H1 (cell line): ENCODE measurements around the gene FBXO47. TPM values are rescaled to one million over a fixed set of nuclear protein-coding genes. Genes with fewer than 3 reads are reported as not detected.

Experiments
- CTCF ChIA-PET: fragments of 300-600 bp; sonication (Branson Sonifier 250); formaldehyde crosslinking; loops from one replicate; lab custom pipeline; 2021; ENCODE audit not compliant: partially characterized antibody; lab: Charles Lee
- POLR2A ChIA-PET: fragments of 300-600 bp; sonication (Branson Sonifier 250); formaldehyde crosslinking; loops from one replicate; lab custom pipeline; 2021; ENCODE audit warnings: inconsistent platforms; ENCODE audit not compliant: partially characterized antibody; lab: Charles Lee
- DNase-seq, 2 experiments: peaks; one replicate each; pipeline versions ENCODE4 v3.0.0 to v3.0.0-alpha.2; 2010 to 2022; ENCODE audit warnings: low spot score in 2 of 2, low read depth in 1 of 2, mixed read lengths in 1 of 2
- FAIRE-seq: peaks from 2 replicates; lab custom pipeline; 2011; peaks lifted over from hg19 to GRCh38; lab: Jason Lieb, UNC
- H2AFZ ChIP-seq: 2 replicates; pipeline ENCODE4 v1.8.1; 2012; ENCODE audit warnings: low read length, inconsistent platforms
- H2AK5ac ChIP-seq: 2 replicates; pipeline ENCODE4 v1.6.1; 2013; ENCODE audit warnings: low read depth, low read length
- H2BK120ac ChIP-seq: replicated peaks from 2 replicates; pipeline ENCODE3; 2013; ENCODE audit warnings: low read depth, low read length, inconsistent platforms
- H2BK12ac ChIP-seq: 2 replicates; pipeline ENCODE4 v1.6.1; 2013; ENCODE audit warnings: low read depth, low read length
- H2BK15ac ChIP-seq: 2 replicates; pipeline ENCODE4 v1.6.1; 2013; ENCODE audit warnings: low read length
- H2BK20ac ChIP-seq: 2 replicates; pipeline ENCODE4 v1.6.1; 2013; ENCODE audit warnings: low read length
- H2BK5ac ChIP-seq: 2 replicates; pipeline ENCODE4 v1.6.1; 2013; ENCODE audit warnings: low read depth, low read length
- H3K14ac ChIP-seq: 2 replicates; pipeline ENCODE4 v1.6.1; 2013; ENCODE audit warnings: inconsistent platforms; ENCODE audit not compliant: insufficient read length
- H3K18ac ChIP-seq: 2 replicates; pipeline ENCODE4 v1.6.1; 2013; ENCODE audit warnings: low read length; ENCODE audit errors: extremely low read depth
- H3K23ac ChIP-seq: 2 replicates; pipeline ENCODE4 v1.6.1; 2013; ENCODE audit warnings: inconsistent platforms; ENCODE audit not compliant: insufficient read length
- H3K23me2 ChIP-seq: 2 replicates; pipeline ENCODE4 v1.6.1; 2013; ENCODE audit warnings: low read depth, low read length
- H3K27ac ChIP-seq: 2 replicates; pipeline ENCODE4 v1.6.1; 2011; ENCODE audit warnings: low read depth, low read length, inconsistent platforms
- H3K27me3 ChIP-seq, 4 experiments: replicated peaks in 1 of 4; 1 replicate in 1 of 4; 2 replicates in 3 of 4; pipeline versions ENCODE4 v1.6.1 to v1.8.1; 2011 to 2013; ENCODE audit warnings: low read length in 3 of 4, mild to moderate bottlenecking in 3 of 4, inconsistent platforms in 2 of 4, mixed read lengths in 2 of 4, moderate library complexity in 1 of 4; ENCODE audit not compliant: control insufficient read depth in 3 of 4, insufficient read depth in 3 of 4; ENCODE audit errors: extremely low read depth in 1 of 4
- H3K36me3 ChIP-seq, 4 experiments: 2 replicates each; pipeline versions ENCODE4 v1.6.1 to v1.8.1; 2011 to 2013; ENCODE audit warnings: mild to moderate bottlenecking in 4 of 4, low read length in 3 of 4, moderate library complexity in 2 of 4, control low read depth in 1 of 4, inconsistent platforms in 1 of 4; ENCODE audit not compliant: insufficient read depth in 4 of 4, control insufficient read depth in 2 of 4
- H3K4ac ChIP-seq: replicated peaks from 2 replicates; pipeline ENCODE3; 2013; ENCODE audit warnings: low read length, low read depth, mixed read lengths, inconsistent platforms; ENCODE audit not compliant: insufficient read length
- H3K4me1 ChIP-seq, 4 experiments: replicated peaks in 1 of 4; 1 replicate in 1 of 4; 2 replicates in 3 of 4; pipeline versions ENCODE4 v1.6.1 to v1.8.1; 2011 to 2013; ENCODE audit warnings: low read length in 3 of 4, inconsistent platforms in 2 of 4, mixed read lengths in 1 of 4; ENCODE audit not compliant: insufficient read depth in 4 of 4, control insufficient read depth in 3 of 4
- H3K4me2 ChIP-seq, 2 experiments: 2 replicates each; pipeline versions ENCODE4 v1.6.1 to v1.8.1; 2011 to 2013; ENCODE audit warnings: low read depth in 2 of 2, low read length in 2 of 2, control low read depth in 1 of 2, inconsistent platforms in 1 of 2, mild to moderate bottlenecking in 1 of 2; ENCODE audit not compliant: insufficient read depth in 1 of 2
- H3K4me3 ChIP-seq, 4 experiments: fragments of 200-600, 300-600 bp in 1 of 4; sonication (generic), shearing (Covaris generic), sonication (Bioruptor Twin) in 1 of 4; 2 replicates each; pipeline versions ENCODE4 v1.5.1 to v1.8.1; 2011 to 2016; ENCODE audit warnings: low read length in 4 of 4, low read depth in 3 of 4, control low read depth in 2 of 4, inconsistent platforms in 2 of 4, mild to moderate bottlenecking in 2 of 4, mixed read lengths in 1 of 4, moderate library complexity in 1 of 4; ENCODE audit not compliant: insufficient read depth in 2 of 4; ENCODE audit errors: extremely low read depth in 1 of 4
- H3K56ac ChIP-seq: replicated peaks from 2 replicates; pipeline ENCODE3; 2013; ENCODE audit warnings: low read depth, mild to moderate bottlenecking, mixed read lengths, low read length, inconsistent platforms; ENCODE audit not compliant: insufficient read length
- H3K79me1 ChIP-seq: 2 replicates; pipeline ENCODE4 v1.6.1; 2013; ENCODE audit warnings: low read depth, low read length, control low read depth
- H3K79me2 ChIP-seq, 2 experiments: 2 replicates each; pipeline versions ENCODE4 v1.6.1 to v1.8.1; 2012 to 2013; ENCODE audit warnings: low read length in 2 of 2, mild to moderate bottlenecking in 2 of 2, inconsistent platforms in 1 of 2; ENCODE audit not compliant: insufficient read depth in 2 of 2, control insufficient read depth in 1 of 2
- H3K9ac ChIP-seq, 4 experiments: replicated peaks in 1 of 4; 1 replicate in 1 of 4; 2 replicates in 3 of 4; pipeline versions ENCODE4 v1.6.1 to v1.8.1; 2011 to 2013; ENCODE audit warnings: low read depth in 3 of 4, low read length in 3 of 4, control low read depth in 2 of 4, mild to moderate bottlenecking in 2 of 4, moderate library complexity in 2 of 4, inconsistent platforms in 1 of 4; ENCODE audit errors: extremely low read depth in 1 of 4
- H3K9me3 ChIP-seq, 2 experiments: 2 replicates each; pipeline versions ENCODE4 v1.6.1 to v1.8.1; 2012 to 2013; ENCODE audit warnings: mild to moderate bottlenecking in 2 of 2, moderate library complexity in 2 of 2, control low read depth in 1 of 2, inconsistent platforms in 1 of 2, low read depth in 1 of 2, low read length in 1 of 2, mixed read lengths in 1 of 2; ENCODE audit not compliant: insufficient read depth in 2 of 2
- H4K20me1 ChIP-seq, 2 experiments: replicated peaks in 1 of 2; 2 replicates each; pipeline versions ENCODE3 to v1.8.1; 2011 to 2013; ENCODE audit warnings: inconsistent platforms in 2 of 2, low read length in 2 of 2, mild to moderate bottlenecking in 1 of 2; ENCODE audit not compliant: insufficient read depth in 2 of 2, control insufficient read depth in 1 of 2
- H4K5ac ChIP-seq: 2 replicates; pipeline ENCODE4 v1.6.1; 2013; ENCODE audit warnings: low read length, low read depth, mixed read lengths, inconsistent platforms; ENCODE audit not compliant: insufficient read length
- H4K8ac ChIP-seq: 2 replicates; pipeline ENCODE4 v1.8.0; 2013; ENCODE audit warnings: mild to moderate bottlenecking, moderate library complexity, low read length, inconsistent platforms; ENCODE audit not compliant: insufficient read depth; ENCODE audit errors: extremely low read depth
- H4K91ac ChIP-seq: replicated peaks from 2 replicates; pipeline ENCODE3; 2013; ENCODE audit warnings: low read length, mixed read lengths, inconsistent platforms; ENCODE audit not compliant: insufficient read length
- ASH2L ChIP-seq: fragments of 200-600, 300-600 bp; sonication (generic); IDR thresholded peaks from one replicate; pipeline ENCODE4 v1.7.1; 2017; ENCODE audit warnings: low read length
- PHF8 ChIP-seq: fragments of 200-600 bp; sonication (generic); conservative IDR thresholded peaks from 2 replicates; pipeline ENCODE4 v1.7.1; 2012; ENCODE audit warnings: low read depth, mild to moderate bottlenecking, inconsistent platforms, low read length, moderate library complexity
- WGBS, 2 experiments: shearing (Covaris generic) in 1 of 2; methylation state at CpG; one replicate each; pipeline versions ENCODE4 v1.1.6 to v1.1.7; 2013 to 2015; ENCODE audit warnings: low lambda C conversion rate in 2 of 2, mixed read lengths in 2 of 2, inconsistent platforms in 1 of 2, low coverage in 1 of 2, missing lambda C conversion rate in 1 of 2; ENCODE audit not compliant: insufficient replicate concordance in 2 of 2, insufficient coverage in 1 of 2, insufficient read length in 1 of 2; ENCODE audit errors: extremely low coverage in 1 of 2, missing lambda C conversion rate in 1 of 2; 5-methylcytosine and 5-hydroxymethylcytosine counted together
- microRNA-seq, 2 experiments: library from miRNA; unstranded; fragments of <30 nt; microRNA quantifications; one replicate each; pipeline versions ENCODE4 to v1.2.0, GENCODE V29; 2016 to 2020; ENCODE audit warnings: borderline microRNAs expressed in 2 of 2, borderline number of aligned reads in 2 of 2, borderline replicate concordance in 1 of 2
- polyA plus RNA-seq, 7 experiments: library from polyadenylated mRNA; depleted of rRNA in 3 of 7; stranded (reverse) in 5 of 7; unstranded in 2 of 7; fragments of >200 nt in 5 of 7; fragments of 200-250 nt in 2 of 7; gene quantifications; 1 replicate in 5 of 7; 2 replicates in 1 of 7; 4 replicates in 1 of 7; pipeline versions ENCODE4 v1.2.1 to v1.2.3, GENCODE V29; 2011 to 2013; ENCODE audit warnings: missing spikeins in 2 of 7, mixed read lengths in 2 of 7
- small RNA-seq: library from polyadenylated mRNA; stranded (forward); fragments of <200 nt; extraction: miRNeasy Mini kit (QIAGEN cat#:217004); gene quantifications from one replicate; pipeline ENCODE3, GENCODE V24; 2013; ENCODE audit not compliant: insufficient read depth
- total RNA-seq: library from RNA; stranded (reverse); fragmentation: NEBNext Ultra II Directional; extraction: Animal tissue kit (Norgen Biotek cat#: 25700); gene quantifications from 2 replicates; pipeline ENCODE4 v1.2.1, GENCODE V29; 2021

The FBXO47 gene
- total and polyA plus RNA-seq, 2 of the 8 experiments (the other 6 are each of a cell fraction or from before 2014, with no cell fraction given): not detected

DNA sequence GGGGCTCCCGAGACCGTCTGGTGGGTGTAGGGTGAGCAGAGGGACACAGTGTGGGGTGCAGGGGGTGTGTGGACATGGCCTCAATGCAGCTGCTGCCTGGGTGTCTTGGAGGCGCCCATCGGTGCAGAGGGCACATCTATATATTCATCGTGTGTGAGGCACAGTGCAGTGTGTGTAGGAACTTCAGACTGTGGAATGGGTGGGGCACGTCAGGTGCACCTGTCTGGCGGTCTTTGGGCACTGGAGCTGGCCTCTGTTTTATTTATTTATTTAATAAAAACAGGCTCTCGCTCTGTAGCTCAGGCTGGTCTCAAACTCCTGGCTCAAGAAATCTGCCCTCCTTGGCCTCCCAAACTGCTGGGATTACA, 80.6 kb downstream of the FBXO47 start:
- Histone ChIP-seq H3K56ac (no peak overlapping the region), H2BK12ac (no peak overlapping the region), H3K18ac (no peak overlapping the region), H3K4me2 (no peak overlapping the region), H4K5ac (no peak overlapping the region), H3K79me1 (peaks cover 19% of the 10 kb centered on the region), H3K23me2 (no peaks in the 10 kb centered on the region), H3K27me3 (no peaks in the 10 kb centered on the region), H2BK120ac (no peak overlapping the region), H2BK15ac (no peak overlapping the region), H3K23ac (no peak overlapping the region), H4K20me1 (peaks cover 7 to 13% of the 10 kb centered on the region in 2 experiments), H3K4me3 (no peak overlapping the region), H3K36me3 (peaks cover 0 to 11% (median 5%) of the 10 kb centered on the region in 4 experiments; a peak in 5 of 8 replicates), H2AK5ac (no peak overlapping the region), H3K79me2 (peaks cover 1 to 64% of the 10 kb centered on the region in 2 experiments; a peak in 3 of 4 replicates), H2BK20ac (no peak overlapping the region), H3K4ac (no peak overlapping the region), H3K9ac (no peak overlapping the region), H2AFZ (no peak overlapping the region), H4K8ac (no peak overlapping the region), H3K4me1 (peaks cover 14 to 32% (median 24%) of the 10 kb centered on the region in 4 experiments), H3K14ac (no peak overlapping the region), H3K27ac (no peak overlapping the region), H4K91ac (no peak overlapping the region), H2BK5ac (peak overlapping the region; percentile 48; the same call in 1 of the 2 replicates), H3K9me3 (no peaks in the 10 kb centered on the region)
- TF ChIP-seq PHF8 (no peak), ASH2L (no peak)
- no peak for FAIRE-seq
- CTCF ChIA-PET: interaction anchor here (0.8 to 4.0 kb wide), 9 partner anchors 10 to 358 kb away, joined by 3 to 26 read pairs (median 5); partner anchors contain the start of genes LASP1 and LASP1NB
- no peak for DNase-seq
- WGBS, 2 experiments: 96% methylated on average over 8 of the region's 8 CpGs; no CpG with 5 or more reads in 1 of the 2 experiments
- POLR2A ChIA-PET: interaction anchor here (0.9 to 12.6 kb wide), 9 partner anchors 11 to 319 kb away, joined by 3 to 143 read pairs (median 5); partner anchors contain the start of genes LASP1, LASP1NB and RPL23

Small RNA genes within 50 kb of the gene (microRNA-seq; reads per million reads assigned to microRNA genes)
- 0 reads per million in 2 experiments for gene MIR6779

Small RNA genes within 50 kb of the gene (small RNA-seq; reads per million reads assigned to genes)
- gene MIR6779: not detected

Other genes with a start within 250 kb of the FBXO47 start
- gene CISD3, start 237.1 kb downstream of the FBXO47 start, total RNA-seq: 11.1 and 11.6 TPM in 2 replicates
- 8.4 and 9.4 TPM in 2 replicates for gene CISD3, start 237.1 kb downstream of the FBXO47 start, polyA plus RNA-seq (2011; rRNA removed)
- 86.1 and 93.3 TPM in 2 replicates for gene PCGF2, start 219.1 kb downstream of the FBXO47 start, total RNA-seq
- 42.1 and 81.4 TPM in 2 replicates for gene PCGF2, start 219.1 kb downstream of the FBXO47 start, polyA plus RNA-seq (2011; rRNA removed)
- gene PSMB3, start 214.7 kb downstream of the FBXO47 start, total RNA-seq: 291 and 301 TPM in 2 replicates
- 866 and 914 TPM in 2 replicates for gene PSMB3, start 214.7 kb downstream of the FBXO47 start, polyA plus RNA-seq (2011; rRNA removed)
- gene PIP4K2B, start 167.8 kb downstream of the FBXO47 start, total RNA-seq: 57.7 and 57.8 TPM in 2 replicates
- gene PIP4K2B, start 167.8 kb downstream of the FBXO47 start, polyA plus RNA-seq (2011; rRNA removed): 21.5 and 24.8 TPM in 2 replicates
- gene CWC25, start 142.1 kb downstream of the FBXO47 start, total RNA-seq: 13.1 and 15.8 TPM in 2 replicates
- gene CWC25, start 142.1 kb downstream of the FBXO47 start, polyA plus RNA-seq (2011; rRNA removed): 9.2 and 11.1 TPM in 2 replicates
- 2,091 and 2,148 TPM in 2 replicates for gene RPL23, start 113.7 kb downstream of the FBXO47 start, total RNA-seq
- 1,486 and 2,502 TPM in 2 replicates for gene RPL23, start 113.7 kb downstream of the FBXO47 start, polyA plus RNA-seq (2011; rRNA removed)
- gene LASP1, start 97.3 kb downstream of the FBXO47 start, total RNA-seq: 170 and 180 TPM in 2 replicates
- gene LASP1, start 97.3 kb downstream of the FBXO47 start, polyA plus RNA-seq (2011; rRNA removed): 114 and 182 TPM in 2 replicates
- gene PLXDC1, start 184.2 kb upstream of the FBXO47 start, total RNA-seq: 3.4 and 4.1 TPM in 2 replicates
- gene PLXDC1, start 184.2 kb upstream of the FBXO47 start, polyA plus RNA-seq (2011; rRNA removed): 14.6 and 17.9 TPM in 2 replicates
- gene ARL5C, start 198.8 kb upstream of the FBXO47 start, total RNA-seq: not detected in 2 replicates
- not detected in 2 replicates for gene ARL5C, start 198.8 kb upstream of the FBXO47 start, polyA plus RNA-seq (2011; rRNA removed)
- 15.1 and 17.8 TPM in 2 replicates for gene CACNB1, start 230.3 kb upstream of the FBXO47 start, total RNA-seq
- gene CACNB1, start 230.3 kb upstream of the FBXO47 start, polyA plus RNA-seq (2011; rRNA removed): 7.2 and 10.6 TPM in 2 replicates
- gene RPL19, start 232.9 kb upstream of the FBXO47 start, total RNA-seq: 2,182 and 2,219 TPM in 2 replicates
- gene RPL19, start 232.9 kb upstream of the FBXO47 start, polyA plus RNA-seq (2011; rRNA removed): 1,992 and 2,108 TPM in 2 replicates